ENCODE data around the gene WDR45B. TPM values are rescaled to one million over a fixed set of nuclear protein-coding genes. Genes with fewer than 3 reads are reported as not detected.

The WDR45B gene
- total RNA-seq, 1 experiment from 2014 or later = 110 TPM

DNA sequence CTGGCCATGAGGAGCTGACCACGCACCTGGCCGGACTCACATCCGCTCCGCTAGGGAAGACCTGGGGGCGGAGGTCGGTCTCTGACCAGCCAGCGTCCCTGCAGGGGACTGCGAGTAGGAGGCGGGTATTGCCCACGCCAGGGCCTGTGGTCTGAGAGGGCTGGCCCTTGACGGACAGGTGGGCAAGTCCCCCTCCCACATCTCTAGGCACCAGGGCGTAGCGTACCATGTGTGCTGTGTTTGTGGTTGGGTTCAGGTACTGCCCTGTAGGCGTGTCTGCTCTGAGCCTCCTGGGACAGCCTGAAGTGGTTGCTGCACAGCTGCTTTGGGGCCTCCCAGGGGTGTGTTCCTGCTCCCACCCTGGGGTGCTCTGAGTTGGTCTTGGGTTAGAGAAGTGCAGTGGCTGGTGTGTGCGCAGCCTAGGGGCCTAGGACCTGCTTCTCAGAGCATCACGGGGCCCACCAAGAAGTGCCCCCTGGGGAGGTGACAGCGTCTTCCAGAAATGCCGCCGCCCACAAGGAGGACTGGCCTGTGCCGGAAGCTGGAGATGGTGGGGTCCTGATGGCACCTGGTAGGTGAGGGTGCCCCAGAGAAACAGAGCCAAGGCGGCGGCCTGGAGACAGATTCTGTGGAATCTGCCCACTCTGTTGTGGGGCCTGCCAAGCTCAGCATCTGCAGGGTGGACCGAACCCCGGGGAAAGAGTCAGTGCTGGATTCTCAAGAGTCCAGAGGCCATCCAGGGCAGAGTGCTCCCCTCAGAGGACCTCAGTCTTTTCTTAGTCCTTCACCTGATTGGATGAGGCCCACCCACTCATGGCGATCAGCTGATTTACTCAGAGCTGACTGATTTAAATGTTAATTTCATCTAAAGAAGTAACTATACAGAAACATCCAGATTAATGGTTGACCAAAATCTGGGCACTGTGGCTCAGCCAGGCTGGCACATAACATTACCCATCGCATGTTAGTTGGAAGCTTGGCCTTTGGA lies 48.3 kb downstream of the WDR45B start:
- Histone ChIP-seq H4K5ac (ENCODE audit: insufficient read length, low read depth, low read length) (no peak overlapping the region), H3K4me2 (ENCODE audit: insufficient read depth, insufficient read length, low read length) (no peak overlapping the region), H3K4ac (ENCODE audit: low read depth, low read length) (no peak overlapping the region), H2AFZ (ENCODE audit: low read length) (no peak overlapping the region), H2BK12ac (ENCODE audit: insufficient read length, low read depth, low read length) (no peak overlapping the region), H3K9me3 (ENCODE audit: control insufficient read depth, low read depth, low read length) (no peaks in the 10 kb centered on the region), H3K14ac (ENCODE audit: insufficient read depth, low read length) (no peak overlapping the region), H3K56ac (ENCODE audit: insufficient read length, low read depth, low read length) (no peak overlapping the region), H3K79me1 (ENCODE audit: insufficient read depth, low read depth, low read length, poor library complexity, severe bottlenecking) (no peaks in the 10 kb centered on the region), H2BK20ac (ENCODE audit: low read depth, low read length, poor library complexity, severe bottlenecking) (no peak overlapping the region), H4K91ac (ENCODE audit: insufficient read length, low read depth, low read length) (no peak overlapping the region), H3K27ac (ENCODE audit: insufficient read length, low read depth, low read length) (no peak overlapping the region), H2BK120ac (ENCODE audit: low read depth, low read length, poor library complexity, severe bottlenecking) (no peak overlapping the region), H3K23ac (ENCODE audit: insufficient read length, low read depth, low read length) (no peak overlapping the region), H3K18ac (ENCODE audit: insufficient read length, low read depth, low read length) (no peak overlapping the region), H2AK5ac (ENCODE audit: insufficient read length, low read length) (no peak overlapping the region), H3K4me1 (ENCODE audit: insufficient read depth, low read length) (no peaks in the 10 kb centered on the region), H3T11ph (ENCODE audit: low read length) (no peak overlapping the region), H3K9ac (ENCODE audit: extremely low read depth, insufficient read length, low read length) (no peak overlapping the region), H2BK5ac (ENCODE audit: insufficient read length, low read length) (no peak overlapping the region), H4K8ac (replicated peaks; ENCODE audit: insufficient read length, low read depth, low read length) (no peak overlapping the region), H3K27me3 (ENCODE audit: insufficient read depth, low read length) (no peaks in the 10 kb centered on the region), H3K79me2 (ENCODE audit: insufficient read depth, low read length) (no peaks in the 10 kb centered on the region), H2BK15ac (ENCODE audit: low read depth, low read length) (no peak overlapping the region), H3K23me2 (ENCODE audit: insufficient read length, low read depth, low read length, poor library complexity, severe bottlenecking) (no peaks in the 10 kb centered on the region), H4K20me1 (ENCODE audit: control insufficient read depth, insufficient read depth, insufficient read length) (peaks cover 3% of the 10 kb centered on the region)
- H3K36me3 Mint-ChIP-seq (ENCODE audit: insufficient read depth in 1 of 3, low read depth in 3 of 3) = peaks cover 52 to 85% (median 83%) of the 10 kb centered on the region in 3 experiments; a peak in 6 of 7 replicates
- TF ChIP-seq, protein P1, sequence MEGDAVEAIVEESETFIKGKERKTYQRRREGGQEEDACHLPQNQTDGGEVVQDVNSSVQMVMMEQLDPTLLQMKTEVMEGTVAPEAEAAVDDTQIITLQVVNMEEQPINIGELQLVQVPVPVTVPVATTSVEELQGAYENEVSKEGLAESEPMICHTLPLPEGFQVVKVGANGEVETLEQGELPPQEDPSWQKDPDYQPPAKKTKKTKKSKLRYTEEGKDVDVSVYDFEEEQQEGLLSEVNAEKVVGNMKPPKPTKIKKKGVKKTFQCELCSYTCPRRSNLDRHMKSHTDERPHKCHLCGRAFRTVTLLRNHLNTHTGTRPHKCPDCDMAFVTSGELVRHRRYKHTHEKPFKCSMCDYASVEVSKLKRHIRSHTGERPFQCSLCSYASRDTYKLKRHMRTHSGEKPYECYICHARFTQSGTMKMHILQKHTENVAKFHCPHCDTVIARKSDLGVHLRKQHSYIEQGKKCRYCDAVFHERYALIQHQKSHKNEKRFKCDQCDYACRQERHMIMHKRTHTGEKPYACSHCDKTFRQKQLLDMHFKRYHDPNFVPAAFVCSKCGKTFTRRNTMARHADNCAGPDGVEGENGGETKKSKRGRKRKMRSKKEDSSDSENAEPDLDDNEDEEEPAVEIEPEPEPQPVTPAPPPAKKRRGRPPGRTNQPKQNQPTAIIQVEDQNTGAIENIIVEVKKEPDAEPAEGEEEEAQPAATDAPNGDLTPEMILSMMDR (conservative IDR thresholded peaks at IDR 0.05) = no peak
- H3K27me3 Mint-ChIP-seq (ENCODE audit: low read depth) = no peaks in the 10 kb centered on the region
- peak overlapping the region in 2 of 3 experiments; percentile 24 to 55; a peak in 1 of 7 replicates for H3K27ac Mint-ChIP-seq
- DNase-seq = no peak
- peaks cover 2 to 4% of the 10 kb centered on the region in 2 experiments; a peak in 2 of 4 replicates for H3K4me1 Mint-ChIP-seq
- no peak overlapping the region for H3K4me3 Mint-ChIP-seq
- no CpG with 5 or more reads among the region's 26 CpGs for WGBS (ENCODE audit: extremely low coverage, insufficient read length, low lambda C conversion rate)
- H3K9me3 Mint-ChIP-seq = no peaks in the 10 kb centered on the region
